GM12878 (cell line): Measurements from ENCODE around the gene THRB. TPM values are rescaled to one million over a fixed set of nuclear protein-coding genes. Genes with fewer than 3 reads are reported as not detected.

Source experiments
- ATAC-seq: fragments of 200-7000 bp; cut with Tn5 transposase; 3 replicates; pipeline ENCODE4 v1.9.1; 2020; ENCODE audit warnings: mild to moderate bottlenecking, moderate library complexity
- BruUV-seq: library from RNA; stranded (reverse); fragments of 400-500 nt; replicated peaks from 2 replicates; lab custom pipeline; 2021; lab: Mats Ljungman, UMichigan
- CTCF ChIA-PET: fragments of 300-600 bp; sonication (Branson Sonifier 250); formaldehyde crosslinking; extraction: SDS; loops from one replicate; lab custom pipeline; 2021; ENCODE audit warnings: inconsistent platforms; lab: Yijun Ruan, JAX
- POLR2A ChIA-PET: fragments of 350-600 bp; formaldehyde crosslinking; extraction: SDS; loops from one replicate; lab custom pipeline; 2021; ENCODE audit warnings: inconsistent platforms; lab: Charles Lee
- RAD21 ChIA-PET: fragments of 300-600 bp; sonication (Branson Sonifier 250); formaldehyde crosslinking; loops from one replicate; lab custom pipeline; 2023; ENCODE audit warnings: antibody characterized with exemption; ENCODE audit not compliant: unreplicated experiment; lab: Charles Lee
- SMC1A ChIA-PET: fragments of 300-600 bp; sonication (Branson Sonifier 250); formaldehyde crosslinking; loops from one replicate; lab custom pipeline; 2023; ENCODE audit not compliant: unreplicated experiment, uncharacterized antibody; lab: Charles Lee
- DNase-seq: peaks from one replicate; pipeline ENCODE4 v3.0.0-alpha.2; 2011; ENCODE audit warnings: low read depth, low spot score
- FAIRE-seq: peaks from 3 replicates; lab custom pipeline; 2011; peaks lifted over from hg19 to GRCh38; lab: Jason Lieb, UNC
- H2AFZ ChIP-seq: 2 replicates; pipeline ENCODE4 v1.6.0; 2011; ENCODE audit warnings: low read depth, low read length, control low read depth; ENCODE audit not compliant: control insufficient read depth
- H3K27ac ChIP-seq: 2 replicates; pipeline ENCODE4 v1.5.1; 2011; ENCODE audit warnings: control low read depth; ENCODE audit not compliant: control insufficient read depth, insufficient read depth
- H3K27me3 ChIP-seq, 2 experiments: replicated peaks in 1 of 2; 2 replicates each; pipeline versions ENCODE4 v1.6.0 to v1.6.1; 2011; ENCODE audit warnings: low read length in 1 of 2; ENCODE audit not compliant: control insufficient read depth in 2 of 2, insufficient read depth in 2 of 2
- H3K36me3 ChIP-seq, 2 experiments: 2 replicates each; pipeline ENCODE4 v1.5.1; 2011; ENCODE audit warnings: low read length in 1 of 2; ENCODE audit not compliant: control insufficient read depth in 2 of 2, insufficient read depth in 2 of 2
- H3K4me1 ChIP-seq: 2 replicates; pipeline ENCODE4 v1.6.1; 2011; ENCODE audit warnings: mild to moderate bottlenecking, low read length, moderate library complexity, mixed read lengths; ENCODE audit not compliant: control insufficient read depth, insufficient read depth
- H3K4me2 ChIP-seq: 2 replicates; pipeline ENCODE4 v1.6.0; 2011; ENCODE audit warnings: control low read depth; ENCODE audit not compliant: control insufficient read depth, insufficient read depth
- H3K4me3 ChIP-seq: fragments of 200-600 bp; sonication (generic); 2 replicates; pipeline ENCODE4 v1.5.1; 2016
- H3K79me2 ChIP-seq: 2 replicates; pipeline ENCODE4 v1.6.0; 2011; ENCODE audit warnings: low read length; ENCODE audit not compliant: control insufficient read depth, insufficient read depth
- H3K9ac ChIP-seq: 2 replicates; pipeline ENCODE4 v1.8.0; 2011; ENCODE audit warnings: low read length, control low read depth, mixed read lengths; ENCODE audit not compliant: control insufficient read depth, insufficient read depth
- H3K9me3 ChIP-seq: replicated peaks from 3 replicates; pipeline ENCODE4 v1.5.1; 2011; ENCODE audit warnings: mild to moderate bottlenecking, low read length; ENCODE audit not compliant: control insufficient read depth, insufficient read depth
- H4K20me1 ChIP-seq: 2 replicates; pipeline ENCODE4 v1.6.0; 2011; ENCODE audit not compliant: control insufficient read depth, insufficient read depth
- IKZF2 ChIP-seq, 2 experiments: fragments of 450-650 bp; IDR thresholded peaks; 2 replicates each; pipeline ENCODE4 v1.6.1; 2017; ENCODE audit warnings: mild to moderate bottlenecking in 2 of 2, moderate library complexity in 2 of 2
- SRF ChIP-seq, 2 experiments: IDR thresholded peaks; 2 replicates each; pipeline ENCODE4 v1.6.1; 2011; ENCODE audit warnings: low read depth in 2 of 2, low read length in 2 of 2, mild to moderate bottlenecking in 1 of 2, moderate library complexity in 1 of 2
- SUPT20H ChIP-seq: IDR thresholded peaks from 2 replicates; pipeline ENCODE4 v1.6.1; 2011; ENCODE audit warnings: low read depth, mild to moderate bottlenecking, low read length, moderate library complexity, borderline replicate concordance; ENCODE audit not compliant: control insufficient read depth
- USF1 ChIP-seq: IDR thresholded peaks from 2 replicates; pipeline ENCODE4 v1.6.1; 2011; ENCODE audit warnings: borderline replicate concordance, low read depth, mild to moderate bottlenecking, moderate library complexity, mixed read lengths, low read length; ENCODE audit not compliant: insufficient read depth; ENCODE audit errors: extremely low read length
- WGBS: methylation state at CpG from one replicate; pipeline ENCODE4 v1.1.6; 2016; ENCODE audit warnings: low lambda C conversion rate; ENCODE audit not compliant: insufficient replicate concordance, insufficient coverage; ENCODE audit errors: missing lambda C conversion rate; 5-methylcytosine and 5-hydroxymethylcytosine counted together
- in situ Hi-C: fragments of 300-500 bp; cut with MboI; formaldehyde crosslinking; loops from 9 replicates; pipeline ENCODE4 v1.14.3; 2018; ENCODE audit warnings: mixed read lengths
- intact Hi-C: fragments of 100-400 bp; cut with micrococcal nuclease; formaldehyde crosslinking; loops from one replicate; pipeline ENCODE4 v1.14.2; 2022; ENCODE audit not compliant: unreplicated experiment
- polyA plus RNA-seq, 11 experiments: library from polyadenylated mRNA; depleted of rRNA in 4 of 11; unstranded in 6 of 11; stranded (reverse) in 5 of 11; fragments of >200 nt; fragmentation: Nextera tagmentation in 4 of 11; fragmentation: Illumina TruSeq in 1 of 11; extraction: Ambion mirVana in 4 of 11; extraction: Trizol in 1 of 11; gene quantifications; 1 replicate in 1 of 11; 2 replicates in 10 of 11; pipeline versions ENCODE4 v1.2.1 to v1.2.3, GENCODE V29; 2011 to 2016; ENCODE audit warnings: inconsistent platforms in 2 of 11, missing spikeins in 2 of 11, low read depth in 1 of 11
- total RNA-seq, 4 experiments: library from RNA; depleted of rRNA in 3 of 4; stranded (reverse); fragments of >200 nt in 3 of 4; fragmentation: Illumina TruSeq in 1 of 4; extraction: Trizol in 1 of 4; gene quantifications; 2 replicates each; pipeline versions ENCODE4 v1.2.1 to v1.2.3, GENCODE V29; 2013 to 2021
- TF ChIP-seq, protein P1 (sequence below): fragments of 150-350 bp; IDR thresholded peaks from 2 replicates; pipeline ENCODE4 v1.6.1; 2016; ENCODE audit warnings: low read depth, low read length
- TF ChIP-seq, protein P2 (sequence below): fragments of 450-650 bp; IDR thresholded peaks from 2 replicates; pipeline ENCODE4 v1.6.1; 2018; ENCODE audit warnings: borderline replicate concordance, mild to moderate bottlenecking; ENCODE audit not compliant: partially characterized antibody

THRB gene
- total and polyA plus RNA-seq, 10 of the 15 experiments (the other 5 are each of a cell fraction or from before 2014, with no cell fraction given): 0.05 TPM; not detected in 9

GRCh38 chr3:24137334-24137733, 357.3 kb downstream of the THRB start:
- DNase-seq: no peak
- Histone ChIP-seq H3K79me2 (no peaks in the 10 kb centered on the region), H3K9me3 (no peaks in the 10 kb centered on the region)
- FAIRE-seq: no peak
- SMC1A ChIA-PET: interaction anchor here (1.3 kb wide), 1 partner anchor 9 kb away, joined by 3 read pairs; no protein-coding TSS in a partner anchor
- TF ChIP-seq, protein P1, sequence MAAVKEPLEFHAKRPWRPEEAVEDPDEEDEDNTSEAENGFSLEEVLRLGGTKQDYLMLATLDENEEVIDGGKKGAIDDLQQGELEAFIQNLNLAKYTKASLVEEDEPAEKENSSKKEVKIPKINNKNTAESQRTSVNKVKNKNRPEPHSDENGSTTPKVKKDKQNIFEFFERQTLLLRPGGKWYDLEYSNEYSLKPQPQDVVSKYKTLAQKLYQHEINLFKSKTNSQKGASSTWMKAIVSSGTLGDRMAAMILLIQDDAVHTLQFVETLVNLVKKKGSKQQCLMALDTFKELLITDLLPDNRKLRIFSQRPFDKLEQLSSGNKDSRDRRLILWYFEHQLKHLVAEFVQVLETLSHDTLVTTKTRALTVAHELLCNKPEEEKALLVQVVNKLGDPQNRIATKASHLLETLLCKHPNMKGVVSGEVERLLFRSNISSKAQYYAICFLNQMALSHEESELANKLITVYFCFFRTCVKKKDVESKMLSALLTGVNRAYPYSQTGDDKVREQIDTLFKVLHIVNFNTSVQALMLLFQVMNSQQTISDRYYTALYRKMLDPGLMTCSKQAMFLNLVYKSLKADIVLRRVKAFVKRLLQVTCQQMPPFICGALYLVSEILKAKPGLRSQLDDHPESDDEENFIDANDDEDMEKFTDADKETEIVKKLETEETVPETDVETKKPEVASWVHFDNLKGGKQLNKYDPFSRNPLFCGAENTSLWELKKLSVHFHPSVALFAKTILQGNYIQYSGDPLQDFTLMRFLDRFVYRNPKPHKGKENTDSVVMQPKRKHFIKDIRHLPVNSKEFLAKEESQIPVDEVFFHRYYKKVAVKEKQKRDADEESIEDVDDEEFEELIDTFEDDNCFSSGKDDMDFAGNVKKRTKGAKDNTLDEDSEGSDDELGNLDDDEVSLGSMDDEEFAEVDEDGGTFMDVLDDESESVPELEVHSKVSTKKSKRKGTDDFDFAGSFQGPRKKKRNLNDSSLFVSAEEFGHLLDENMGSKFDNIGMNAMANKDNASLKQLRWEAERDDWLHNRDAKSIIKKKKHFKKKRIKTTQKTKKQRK: no peak
- TF ChIP-seq, all 136 proteins: peak for 0
- ATAC-seq: no peak
- ChIA-PET POLR2A (no interaction called here), RAD21 (no interaction called here), CTCF (no interaction called here)
- H3K9ac ChIP-seq: no peak overlapping the region
- no peaks in the 10 kb centered on the region for H3K27me3 ChIP-seq
- no peaks in the 10 kb centered on the region for H3K36me3 ChIP-seq
- no peak overlapping the region for H3K4me2 ChIP-seq
- 34% methylated on average over 3 of the region's 3 CpGs for WGBS
- intact Hi-C loops (no loop called here), in situ Hi-C loops (no loop called here)
- H3K27ac ChIP-seq: no peak overlapping the region
- BruUV-seq: no TSS peak
- no peaks in the 10 kb centered on the region for H3K4me1 ChIP-seq
- H3K4me3 ChIP-seq: no peak overlapping the region
- H4K20me1 ChIP-seq: no peaks in the 10 kb centered on the region
- H2AFZ ChIP-seq: no peak overlapping the region

- SMC1A ChIA-PET: interaction anchor here (1.3 kb wide), 1 partner anchor 9 kb away, joined by 3 read pairs; no protein-coding TSS in a partner anchor
- DNase-seq: no peak
- no peaks in the 10 kb centered on the region for H3K36me3 ChIP-seq
- POLR2A ChIA-PET: no interaction called here
- no peaks in the 10 kb centered on the region for H3K9me3 ChIP-seq
- no TSS peak for BruUV-seq
- TF ChIP-seq SRF (IDR thresholded peaks at IDR 0.05; ENCODE audit: low read depth in 2 of 2, low read length in 2 of 2) (0 out of 4 replicates have a peak, but pooled peaks of 1 of the 2 experiments have one; percentile 5), SUPT20H (no peak), USF1 (no peak), IKZF2 (IDR thresholded peaks at IDR 0.05) (no peak)
- TF ChIP-seq, protein P2, sequence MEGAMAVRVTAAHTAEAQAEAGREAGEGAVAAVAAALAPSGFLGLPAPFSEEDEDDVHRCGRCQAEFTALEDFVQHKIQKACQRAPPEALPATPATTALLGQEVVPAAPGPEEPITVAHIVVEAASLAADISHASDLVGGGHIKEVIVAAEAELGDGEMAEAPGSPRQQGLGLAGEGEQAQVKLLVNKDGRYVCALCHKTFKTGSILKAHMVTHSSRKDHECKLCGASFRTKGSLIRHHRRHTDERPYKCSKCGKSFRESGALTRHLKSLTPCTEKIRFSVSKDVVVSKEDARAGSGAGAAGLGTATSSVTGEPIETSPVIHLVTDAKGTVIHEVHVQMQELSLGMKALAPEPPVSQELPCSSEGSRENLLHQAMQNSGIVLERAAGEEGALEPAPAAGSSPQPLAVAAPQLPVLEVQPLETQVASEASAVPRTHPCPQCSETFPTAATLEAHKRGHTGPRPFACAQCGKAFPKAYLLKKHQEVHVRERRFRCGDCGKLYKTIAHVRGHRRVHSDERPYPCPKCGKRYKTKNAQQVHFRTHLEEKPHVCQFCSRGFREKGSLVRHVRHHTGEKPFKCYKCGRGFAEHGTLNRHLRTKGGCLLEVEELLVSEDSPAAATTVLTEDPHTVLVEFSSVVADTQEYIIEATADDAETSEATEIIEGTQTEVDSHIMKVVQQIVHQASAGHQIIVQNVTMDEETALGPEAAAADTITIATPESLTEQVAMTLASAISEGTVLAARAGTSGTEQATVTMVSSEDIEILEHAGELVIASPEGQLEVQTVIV: no peak
- H4K20me1 ChIP-seq: no peaks in the 10 kb centered on the region
- H3K79me2 ChIP-seq: no peaks in the 10 kb centered on the region
- no peaks in the 10 kb centered on the region for H3K4me1 ChIP-seq
- in situ Hi-C loops (no loop called here), intact Hi-C loops (no loop called here)
- no peak for ATAC-seq
- no peak for FAIRE-seq
- RAD21 ChIA-PET: no interaction called here
- H3K4me2 ChIP-seq: no peak overlapping the region
- no peaks in the 10 kb centered on the region for H3K27me3 ChIP-seq
- CTCF ChIA-PET: no interaction called here
- no peak overlapping the region for H3K9ac ChIP-seq
- no peak overlapping the region for H3K27ac ChIP-seq
- H2AFZ ChIP-seq: no peak overlapping the region
- no peak overlapping the region for H3K4me3 ChIP-seq
These were observed 357.9 kb downstream of the THRB start for GRCh38 chr3:24136624-24137310.
